Right atrium auricular region (tissue), 2 donors: ENCODE results near the gene IBA57. TPM values are rescaled to one million over a fixed set of nuclear protein-coding genes. Genes with fewer than 3 reads are reported as not detected.

Experiments
- DNase-seq: peaks from one replicate; pipeline ENCODE4 v3.0.0-alpha.2; 2019; ENCODE audit warnings: low spot score
- H3K27ac ChIP-seq, 2 donors: fragments of 200-600 bp; sonication (generic); 1 replicate in 1 of 2; 2 replicates in 1 of 2; pipeline ENCODE4 v1.5.1; 2016 to 2019
- H3K27me3 ChIP-seq, 2 donors: fragments of 200-600 bp; sonication (generic); one replicate each; pipeline versions ENCODE4 v1.5.1 to v1.6.0; 2017 to 2019
- H3K36me3 ChIP-seq: fragments of 200-600 bp; sonication (generic); one replicate; pipeline ENCODE4 v1.5.1; 2016
- H3K4me1 ChIP-seq, 2 donors: fragments of 200-600 bp; sonication (generic); one replicate each; pipeline versions ENCODE4 v1.5.1 to v1.6.0; 2017 to 2019
- H3K4me3 ChIP-seq, 2 donors: fragments of 200-600 bp; sonication (generic); 1 replicate in 1 of 2; 2 replicates in 1 of 2; pipeline ENCODE4 v1.5.1; 2017 to 2019; ENCODE audit warnings: mild to moderate bottlenecking in 1 of 2, moderate library complexity in 1 of 2
- H3K9me3 ChIP-seq, 2 donors: fragments of 200-600 bp; sonication (generic); one replicate each; pipeline ENCODE4 v1.5.1; 2019
- CTCF ChIP-seq, 2 donors: fragments of 200-600 bp; sonication (generic); IDR thresholded peaks; one replicate each; pipeline ENCODE4 v1.5.1; 2019; ENCODE audit warnings: antibody characterized with exemption in 2 of 2
- total RNA-seq, 2 donors: library from RNA; depleted of rRNA; stranded (reverse); fragments of >200 nt; gene quantifications; one replicate each; pipeline ENCODE4 v1.1.0, GENCODE V29; 2016

The IBA57 gene
- total RNA-seq, 2 donors from 2014 or later, result 6.7 to 7.1 TPM

- Histone ChIP-seq H3K27ac (no peak overlapping the region), H3K9me3 (no peaks in the 10 kb centered on the region), H3K27me3 (no peaks in the 10 kb centered on the region), H3K36me3 (peaks cover 4% of the 10 kb centered on the region), H3K4me1 (peaks cover 7 to 38% of the 10 kb centered on the region in 2 donors), H3K4me3 (no peak overlapping the region)
- DNase-seq, result no peak
- no peak for TF ChIP-seq CTCF (IDR thresholded peaks at IDR 0.05)
Observed at GRCh38 chr1:228152918-228153258, 12.7 kb upstream of the IBA57 start.

- H3K27ac ChIP-seq, result no peak overlapping the region
- no peaks in the 10 kb centered on the region for H3K27me3 ChIP-seq
- TF ChIP-seq CTCF (IDR thresholded peaks at IDR 0.05), result no peak
- H3K36me3 ChIP-seq, result no peaks in the 10 kb centered on the region
- no peaks in the 10 kb centered on the region for H3K9me3 ChIP-seq
- peaks cover 7 to 26% of the 10 kb centered on the region in 2 donors for H3K4me1 ChIP-seq
- H3K4me3 ChIP-seq, result no peak overlapping the region
- DNase-seq, result no peak
Observed at GRCh38 chr1:228154021-228154669, 11.5 kb upstream of the IBA57 start.

- no peaks in the 10 kb centered on the region for H3K36me3 ChIP-seq
- no peak for DNase-seq
- H3K27ac ChIP-seq, result no peak overlapping the region
- H3K4me3 ChIP-seq, result no peak overlapping the region
- no peaks in the 10 kb centered on the region for H3K9me3 ChIP-seq
- H3K27me3 ChIP-seq, result no peaks in the 10 kb centered on the region
- H3K4me1 ChIP-seq, result peaks cover 7 to 19% of the 10 kb centered on the region in 2 donors
- TF ChIP-seq CTCF (IDR thresholded peaks at IDR 0.05), result no peak
Observed at GRCh38 chr1:228154670-228155571, 10.7 kb upstream of the IBA57 start.

GRCh38 chr1:228155596-228156514 is 9.7 kb upstream of the IBA57 start:
- no peak for DNase-seq
- Histone ChIP-seq H3K27ac (no peak overlapping the region), H3K4me3 (no peak overlapping the region), H3K4me1 (peaks cover 5 to 9% of the 10 kb centered on the region in 2 donors), H3K36me3 (no peaks in the 10 kb centered on the region), H3K27me3 (no peaks in the 10 kb centered on the region), H3K9me3 (no peaks in the 10 kb centered on the region)
- TF ChIP-seq CTCF (IDR thresholded peaks at IDR 0.05), result no peak

GRCh38 chr1:228156515-228156881 is 9.1 kb upstream of the IBA57 start:
- Histone ChIP-seq H3K9me3 (no peaks in the 10 kb centered on the region), H3K4me1 (peaks cover 0 to 7% of the 10 kb centered on the region in 2 donors), H3K4me3 (no peak overlapping the region), H3K27me3 (no peaks in the 10 kb centered on the region), H3K36me3 (no peaks in the 10 kb centered on the region), H3K27ac (no peak overlapping the region)
- no peak for TF ChIP-seq CTCF (IDR thresholded peaks at IDR 0.05)
- DNase-seq, result no peak
